Mesendoderm (in vitro differentiated cells): ENCODE data around the gene PRKCQ.

Experiments
- DNase-seq: peaks from one replicate; pipeline ENCODE4 v3.0.0; 2013
- H2AK5ac ChIP-seq: 2 replicates; pipeline ENCODE4 v1.6.1; 2013; ENCODE audit warnings: low read length, inconsistent platforms
- H2BK120ac ChIP-seq: 2 replicates; pipeline ENCODE4 v1.6.1; 2013; ENCODE audit warnings: low read depth, mild to moderate bottlenecking, low read length, moderate library complexity, mixed read lengths
- H2BK15ac ChIP-seq: replicated peaks from 2 replicates; pipeline ENCODE4 v1.6.1; 2013; ENCODE audit warnings: low read depth, mild to moderate bottlenecking, moderate library complexity
- H2BK5ac ChIP-seq: 2 replicates; pipeline ENCODE4 v1.6.1; 2013; ENCODE audit warnings: low read length, inconsistent platforms
- H3K18ac ChIP-seq: 2 replicates; pipeline ENCODE4 v1.6.1; 2013; ENCODE audit warnings: mild to moderate bottlenecking, low read length, mixed read lengths
- H3K23ac ChIP-seq: one replicate; pipeline ENCODE4 v1.6.1; 2013; ENCODE audit warnings: low read length
- H3K27ac ChIP-seq: 2 replicates; pipeline ENCODE4 v1.5.1; 2013; ENCODE audit warnings: low read depth, mild to moderate bottlenecking, inconsistent platforms, low read length, moderate library complexity
- H3K27me3 ChIP-seq: 2 replicates; pipeline ENCODE4 v1.6.1; 2013; ENCODE audit warnings: low read length, control low read depth, mild to moderate bottlenecking, inconsistent platforms; ENCODE audit not compliant: insufficient read depth, poor library complexity
- H3K36me3 ChIP-seq: 2 replicates; pipeline ENCODE4 v1.6.1; 2013; ENCODE audit warnings: low read length, inconsistent platforms; ENCODE audit not compliant: control insufficient read depth, insufficient read depth
- H3K4ac ChIP-seq: one replicate; pipeline ENCODE4 v1.6.1; 2013; ENCODE audit warnings: low read depth, mild to moderate bottlenecking, low read length, moderate library complexity
- H3K4me1 ChIP-seq: 2 replicates; pipeline ENCODE4 v1.6.1; 2013; ENCODE audit warnings: low read depth, low read length, inconsistent platforms; ENCODE audit not compliant: control insufficient read depth
- H3K4me2 ChIP-seq: 2 replicates; pipeline ENCODE4 v1.6.1; 2013; ENCODE audit warnings: low read length
- H3K4me3 ChIP-seq: 2 replicates; pipeline ENCODE4 v1.5.1; 2013; ENCODE audit warnings: mild to moderate bottlenecking, low read length
- H3K56ac ChIP-seq: one replicate; pipeline ENCODE4 v1.6.1; 2013; ENCODE audit warnings: low read length
- H3K79me1 ChIP-seq: 2 replicates; pipeline ENCODE4 v1.6.1; 2013; ENCODE audit warnings: low read length, inconsistent platforms
- H3K79me2 ChIP-seq: 2 replicates; pipeline ENCODE4 v1.6.1; 2013; ENCODE audit warnings: mild to moderate bottlenecking, low read length; ENCODE audit not compliant: control insufficient read depth, insufficient read depth
- H3K9ac ChIP-seq: 2 replicates; pipeline ENCODE4 v1.6.1; 2013; ENCODE audit warnings: low read length, inconsistent platforms
- H4K5ac ChIP-seq: one replicate; pipeline ENCODE4 v1.6.1; 2013; ENCODE audit warnings: low read length
- H4K8ac ChIP-seq: one replicate; pipeline ENCODE4 v1.6.1; 2013; ENCODE audit warnings: low read depth, mild to moderate bottlenecking, control low read depth, low read length, moderate library complexity
- WGBS: extraction: QIAGEN DNeasy Blood & Tissue Kit; methylation state at CpG from one replicate; pipeline ENCODE4 v1.1.7; 2013; ENCODE audit warnings: low lambda C conversion rate, missing lambda C conversion rate; ENCODE audit not compliant: insufficient coverage; ENCODE audit errors: extremely low coverage; 5-methylcytosine and 5-hydroxymethylcytosine counted together

Gene PRKCQ

DNA sequence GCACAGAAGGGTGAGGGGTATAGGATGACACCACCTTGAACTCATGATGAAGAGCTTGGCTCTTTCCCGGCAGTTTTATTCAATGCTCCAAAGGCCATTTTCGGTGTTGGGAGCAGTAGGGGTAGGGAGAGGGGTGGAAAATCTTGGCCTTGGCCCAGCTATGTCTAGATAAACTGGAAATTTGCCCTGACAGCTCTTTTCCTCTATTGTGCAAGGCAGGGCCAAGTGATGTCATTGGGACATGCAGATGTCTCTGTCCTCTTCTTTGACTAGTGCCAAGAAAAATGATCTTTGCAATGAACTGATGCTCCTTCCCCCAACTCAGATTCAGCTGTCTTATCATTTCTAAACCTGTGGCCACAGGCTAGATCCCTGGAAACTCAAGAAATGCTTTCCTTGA lies 27.7 kb upstream of the PRKCQ start:
- H3K4me1 ChIP-seq: no peaks in the 10 kb centered on the region
- H3K79me1 ChIP-seq: no peaks in the 10 kb centered on the region
- H3K4me3 ChIP-seq: no peak overlapping the region
- WGBS: no CpG with 5 or more reads among the region's 2 CpGs
- no peak overlapping the region for H3K18ac ChIP-seq
- H3K79me2 ChIP-seq: no peaks in the 10 kb centered on the region
- no peak overlapping the region for H2BK120ac ChIP-seq
- no peak overlapping the region for H3K9ac ChIP-seq
- H3K27me3 ChIP-seq: no peaks in the 10 kb centered on the region
- H3K27ac ChIP-seq: no peak overlapping the region
- H2BK15ac ChIP-seq: no peak overlapping the region
- no peak overlapping the region for H2AK5ac ChIP-seq
- no peaks in the 10 kb centered on the region for H3K36me3 ChIP-seq
- no peak overlapping the region for H4K5ac ChIP-seq
- H4K8ac ChIP-seq: no peak overlapping the region
- H2BK5ac ChIP-seq: no peak overlapping the region
- no peak for DNase-seq
- no peak overlapping the region for H3K4me2 ChIP-seq
- no peak overlapping the region for H3K4ac ChIP-seq
- no peak overlapping the region for H3K23ac ChIP-seq
- no peak overlapping the region for H3K56ac ChIP-seq

DNA sequence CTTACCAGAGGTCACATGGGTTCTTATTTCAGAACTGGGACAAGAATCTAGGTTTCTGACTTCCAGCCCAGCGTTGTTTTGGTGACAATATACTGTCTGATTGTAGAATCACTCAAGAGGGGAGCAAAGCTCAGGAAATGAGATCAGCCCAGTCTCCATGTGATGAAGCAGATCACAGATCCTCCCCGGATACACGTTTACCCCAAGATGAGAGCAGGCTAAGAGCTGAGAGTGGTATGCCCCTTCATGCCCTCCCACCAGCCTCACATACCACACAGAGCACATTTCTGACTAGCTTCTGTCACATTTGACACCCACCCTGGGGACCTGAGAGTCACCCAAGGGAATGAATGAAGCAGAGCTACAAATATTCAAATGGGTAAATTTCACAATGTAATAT lies 27.1 kb upstream of the PRKCQ start:
- no peak overlapping the region for H4K8ac ChIP-seq
- no peak overlapping the region for H3K4ac ChIP-seq
- H2BK120ac ChIP-seq: no peak overlapping the region
- no peaks in the 10 kb centered on the region for H3K79me2 ChIP-seq
- no peak overlapping the region for H3K27ac ChIP-seq
- H3K79me1 ChIP-seq: no peaks in the 10 kb centered on the region
- no peaks in the 10 kb centered on the region for H3K27me3 ChIP-seq
- no peak overlapping the region for H4K5ac ChIP-seq
- no peak overlapping the region for H3K18ac ChIP-seq
- no peak overlapping the region for H3K56ac ChIP-seq
- no CpG with 5 or more reads among the region's 3 CpGs for WGBS
- no peak overlapping the region for H3K4me3 ChIP-seq
- no peak overlapping the region for H3K23ac ChIP-seq
- H2BK15ac ChIP-seq: no peak overlapping the region
- H2AK5ac ChIP-seq: no peak overlapping the region
- no peaks in the 10 kb centered on the region for H3K36me3 ChIP-seq
- DNase-seq: no peak
- no peak overlapping the region for H3K9ac ChIP-seq
- no peak overlapping the region for H3K4me2 ChIP-seq
- no peaks in the 10 kb centered on the region for H3K4me1 ChIP-seq
- no peak overlapping the region for H2BK5ac ChIP-seq

DNA sequence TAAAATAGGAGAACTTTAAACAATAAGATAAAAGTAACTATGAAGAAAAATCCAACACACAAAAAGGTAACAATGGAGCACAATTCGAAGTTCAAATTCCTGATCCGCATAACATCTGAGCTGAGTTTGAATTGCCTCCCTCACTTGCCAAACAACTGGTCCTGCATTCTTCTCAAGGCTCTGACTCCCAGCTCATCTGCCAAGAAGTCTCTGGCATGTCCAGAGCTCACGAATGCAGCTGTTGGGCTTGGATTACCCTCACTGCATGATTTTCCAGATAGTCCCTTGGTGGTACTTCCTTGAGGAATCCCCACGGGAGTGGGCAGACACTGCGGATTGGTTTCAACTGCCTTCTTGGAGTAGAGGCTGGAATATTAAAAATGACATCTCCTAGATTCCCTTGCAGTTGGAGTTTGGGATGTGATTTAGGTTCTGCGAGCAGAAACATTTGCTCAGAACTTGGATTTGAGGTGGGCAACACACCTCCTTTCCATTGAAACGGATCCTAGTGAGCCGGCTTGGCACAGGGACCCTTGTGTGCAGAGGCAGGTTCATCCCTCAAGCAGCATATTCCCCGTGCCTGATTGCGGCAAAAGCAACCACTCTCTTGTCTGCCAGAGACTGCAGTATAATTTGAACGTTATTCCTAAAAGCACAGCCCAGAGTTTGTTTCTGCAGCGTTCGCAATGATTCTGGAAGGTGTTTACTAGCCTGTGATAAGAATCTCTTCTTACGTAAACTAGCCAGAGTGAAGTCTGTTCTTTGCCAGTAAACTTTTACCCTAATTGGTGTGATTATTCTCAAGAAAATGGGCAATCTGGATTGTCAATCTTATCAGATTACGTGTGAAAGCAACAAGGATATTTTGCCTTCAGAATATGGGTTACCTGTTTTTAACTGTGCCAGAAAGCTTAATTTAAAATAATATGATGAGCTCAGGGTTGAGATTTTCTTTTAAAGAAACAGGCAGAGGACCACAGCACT lies 23.4 kb upstream of the PRKCQ start:
- no peak overlapping the region for H3K4me2 ChIP-seq
- H3K27me3 ChIP-seq: no peaks in the 10 kb centered on the region
- H3K4ac ChIP-seq: no peak overlapping the region
- no peaks in the 10 kb centered on the region for H3K79me1 ChIP-seq
- no CpG with 5 or more reads among the region's 15 CpGs for WGBS
- peak overlapping the region; percentile 22 for H3K56ac ChIP-seq
- no peak overlapping the region for H3K4me3 ChIP-seq
- H3K23ac ChIP-seq: no peak overlapping the region
- no peak overlapping the region for H2BK15ac ChIP-seq
- H3K27ac ChIP-seq: no peak overlapping the region
- no peak overlapping the region for H2AK5ac ChIP-seq
- no peak for DNase-seq
- no peak overlapping the region for H4K8ac ChIP-seq
- H2BK5ac ChIP-seq: no peak overlapping the region
- no peaks in the 10 kb centered on the region for H3K79me2 ChIP-seq
- no peak overlapping the region for H2BK120ac ChIP-seq
- no peaks in the 10 kb centered on the region for H3K4me1 ChIP-seq
- H4K5ac ChIP-seq: no peak overlapping the region
- no peak overlapping the region for H3K18ac ChIP-seq
- no peaks in the 10 kb centered on the region for H3K36me3 ChIP-seq
- H3K9ac ChIP-seq: no peak overlapping the region

DNA sequence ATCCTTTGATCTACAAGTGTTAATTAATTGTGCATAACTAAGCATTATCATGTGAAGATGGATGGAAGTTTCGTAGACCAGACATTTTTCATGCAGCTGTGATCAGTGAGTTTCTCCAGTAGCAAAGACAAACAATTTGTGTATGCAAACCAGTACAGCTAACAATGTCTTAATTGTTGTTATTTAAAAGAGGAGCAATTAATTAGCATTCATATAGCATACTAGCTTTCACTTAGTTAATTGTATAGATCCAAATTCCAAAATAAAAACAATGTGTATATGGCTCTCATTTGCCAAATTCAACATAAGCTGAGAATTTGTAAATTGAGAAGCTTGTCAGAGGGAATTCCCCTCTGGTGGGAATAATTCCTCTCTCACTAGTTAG lies 22.6 kb upstream of the PRKCQ start:
- no peaks in the 10 kb centered on the region for H3K79me1 ChIP-seq
- H4K5ac ChIP-seq: no peak overlapping the region

DNA sequence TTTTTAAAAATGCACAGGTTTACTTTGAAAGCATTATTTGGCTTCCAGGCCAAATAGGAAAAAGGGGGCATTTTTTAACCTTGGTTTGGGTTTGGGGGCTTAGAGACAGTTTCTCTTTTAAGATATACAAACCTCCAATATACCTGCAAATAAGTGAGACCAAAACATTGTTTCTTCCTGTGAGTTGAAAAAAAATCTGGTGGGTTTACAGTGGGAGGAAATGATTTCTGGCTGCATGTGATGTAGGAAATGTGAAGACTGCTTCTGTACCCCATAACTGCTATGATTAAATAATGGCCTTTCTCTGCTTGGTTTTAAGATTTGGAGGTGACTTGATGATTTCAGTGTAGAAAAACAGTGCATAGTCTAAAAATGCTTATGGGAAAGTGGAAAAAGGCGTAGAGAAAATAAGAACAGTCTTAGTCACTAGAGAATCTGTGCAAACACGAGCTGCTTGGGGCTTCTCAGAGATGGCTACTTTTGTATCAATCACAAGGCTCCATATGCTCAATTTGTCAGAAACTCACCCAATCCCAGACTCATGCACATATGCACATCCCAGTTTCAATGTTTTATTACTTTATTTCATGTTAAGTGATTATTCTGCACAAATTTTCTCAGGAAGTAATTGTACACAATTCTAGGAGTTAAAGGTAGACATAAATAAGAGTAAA lies 22.1 kb upstream of the PRKCQ start:
- no peaks in the 10 kb centered on the region for H3K27me3 ChIP-seq
- H2BK15ac ChIP-seq: no peak overlapping the region
- H2BK120ac ChIP-seq: no peak overlapping the region
- no peaks in the 10 kb centered on the region for H3K4me1 ChIP-seq
- H3K9ac ChIP-seq: no peak overlapping the region
- H2BK5ac ChIP-seq: no peak overlapping the region
- no peak overlapping the region for H3K4me2 ChIP-seq
- no peak overlapping the region for H4K5ac ChIP-seq
- no peak overlapping the region for H4K8ac ChIP-seq
- no peaks in the 10 kb centered on the region for H3K79me2 ChIP-seq
- H3K18ac ChIP-seq: no peak overlapping the region
- H3K79me1 ChIP-seq: no peaks in the 10 kb centered on the region
- no CpG with 5 or more reads among the region's 2 CpGs for WGBS
- no peak overlapping the region for H3K27ac ChIP-seq
- no peak overlapping the region for H3K4me3 ChIP-seq
- no peaks in the 10 kb centered on the region for H3K36me3 ChIP-seq
- H3K4ac ChIP-seq: no peak overlapping the region
- no peak overlapping the region for H3K23ac ChIP-seq
- H2AK5ac ChIP-seq: no peak overlapping the region
- DNase-seq: no peak
- H3K56ac ChIP-seq: no peak overlapping the region

More for the DNA sequence above, 22.6 kb upstream of the PRKCQ start:
- Histone ChIP-seq H3K36me3 (no peaks in the 10 kb centered on the region), H3K4me3 (no peak overlapping the region), H2BK15ac (no peak overlapping the region), H2BK120ac (no peak overlapping the region), H3K4me1 (no peaks in the 10 kb centered on the region), H3K79me2 (no peaks in the 10 kb centered on the region), H4K8ac (no peak overlapping the region), H3K18ac (no peak overlapping the region), H3K4ac (no peak overlapping the region), H3K23ac (no peak overlapping the region), H3K27me3 (no peaks in the 10 kb centered on the region), H3K9ac (no peak overlapping the region), H3K27ac (no peak overlapping the region), H2AK5ac (no peak overlapping the region), H3K56ac (no peak overlapping the region), H2BK5ac (no peak overlapping the region), H3K4me2 (no peak overlapping the region)
- DNase-seq: no peak
- WGBS: no CpG with 5 or more reads among the region's 1 CpG
